Gastroesophageal sphincter (tissue), 4 donors: ENCODE results near the gene MRPL9. TPM values are rescaled to one million over a fixed set of nuclear protein-coding genes. Genes with fewer than 3 reads are reported as not detected.
"Not testable (repeated sequence)": the region's sequence is repeated elsewhere in the genome, so short reads cannot be mapped to it uniquely, and the experiment has no call there.

Experiments
- ATAC-seq: fragments of 150-250 bp; one replicate; pipeline ENCODE4 v1.9.1; 2016; ENCODE audit warnings: mild to moderate bottlenecking, moderate library complexity
- H3K27ac ChIP-seq, 4 donors: fragments of 200-600 bp; sonication (generic) in 3 of 4; 1 replicate in 3 of 4; 2 replicates in 1 of 4; pipeline ENCODE4 v1.5.1; 2016 to 2019
- H3K27me3 ChIP-seq: fragments of 200-600 bp; sonication (generic); one replicate; pipeline ENCODE4 v1.5.1; 2019
- H3K36me3 ChIP-seq, 2 donors: fragments of 200-600 bp; sonication (generic); one replicate each; pipeline ENCODE4 v1.5.1; 2019; ENCODE audit warnings: control low read depth in 1 of 2
- H3K4me1 ChIP-seq, 3 donors: fragments of 200-600 bp; sonication (generic); 1 replicate in 2 of 3; 2 replicates in 1 of 3; pipeline ENCODE4 v1.5.1; 2016 to 2019; ENCODE audit warnings: control low read depth in 2 of 3
- H3K4me3 ChIP-seq, 2 donors: fragments of 200-600 bp; sonication (generic); one replicate each; pipeline ENCODE4 v1.5.1; 2019; ENCODE audit warnings: mild to moderate bottlenecking in 1 of 2, moderate library complexity in 1 of 2
- H3K9me3 ChIP-seq, 3 donors: fragments of 200-600 bp; sonication (generic); one replicate each; pipeline ENCODE4 v1.5.1; 2017 to 2019; ENCODE audit warnings: control low read depth in 2 of 3
- EP300 ChIP-seq: sonication (generic); formaldehyde crosslinking; IDR thresholded peaks from one replicate; pipeline ENCODE4 v1.6.1; 2017; ENCODE audit warnings: antibody characterized with exemption, mild to moderate bottlenecking
- POLR2A ChIP-seq, 2 donors: fragments of 450-650 bp; IDR thresholded peaks; one replicate each; pipeline ENCODE4 v1.6.1; 2017; ENCODE audit warnings: antibody characterized with exemption in 2 of 2, mild to moderate bottlenecking in 2 of 2, moderate library complexity in 1 of 2
- POLR2AphosphoS5 ChIP-seq: sonication (generic); formaldehyde crosslinking; IDR thresholded peaks from one replicate; pipeline ENCODE4 v1.6.1; 2017; ENCODE audit warnings: antibody characterized with exemption
- WGBS, 2 donors: methylation state at CpG; one replicate each; pipeline ENCODE4 v1.1.5; 2018; ENCODE audit warnings: low coverage in 1 of 2; 5-methylcytosine and 5-hydroxymethylcytosine counted together
- total RNA-seq, 4 donors: library from RNA; depleted of rRNA; stranded (reverse); fragments of >200 nt; gene quantifications; one replicate each; pipeline ENCODE4 v1.1.0, GENCODE V29; 2016
- TF ChIP-seq, protein P1 (sequence below), 4 experiments: fragments of 200-600 bp in 2 of 4; fragments of 450-650 bp in 2 of 4; sonication (generic) in 1 of 4; IDR thresholded peaks; one replicate each; pipeline ENCODE4 v1.5.1; 2017 to 2019; ENCODE audit warnings: antibody characterized with exemption in 4 of 4, mild to moderate bottlenecking in 2 of 4, moderate library complexity in 2 of 4

The MRPL9 gene
- total RNA-seq, 4 donors from 2014 or later = 49.7 to 60.7 (median 55.5) TPM

DNA sequence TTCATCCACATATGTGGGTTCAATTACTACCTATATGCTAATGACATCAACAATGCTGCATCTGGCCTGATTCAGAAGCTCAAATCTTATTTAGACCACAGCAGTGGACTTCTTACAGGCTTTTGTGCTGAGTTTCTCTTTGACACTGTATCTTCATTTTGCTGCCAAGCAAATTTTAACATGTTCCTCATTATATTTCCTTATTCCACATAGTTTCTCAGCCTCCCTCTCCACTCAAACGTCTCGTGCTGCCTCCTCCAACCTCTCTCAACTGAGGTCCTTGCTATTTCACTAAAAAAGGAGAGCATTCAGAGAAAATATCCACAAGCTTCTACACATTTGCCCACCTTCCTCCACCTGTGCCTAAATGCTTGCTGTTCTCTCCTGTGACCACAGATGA lies 20.5 kb upstream of the MRPL9 start:
- no peaks in the 10 kb centered on the region for H3K27me3 ChIP-seq
- no peaks in the 10 kb centered on the region for H3K9me3 ChIP-seq
- H3K4me3 ChIP-seq = no peak overlapping the region
- H3K27ac ChIP-seq = no peak overlapping the region
- whole genome bisulfite sequencing, 2 donors = 50 to 70% methylated on average over 2 of the region's 2 CpGs
- peaks cover 0 to 40% of the 10 kb centered on the region in 2 donors for H3K36me3 ChIP-seq
- no peak for ATAC-seq
- H3K4me1 ChIP-seq = no peaks in the 10 kb centered on the region
- no peak for TF ChIP-seq POLR2AphosphoS5

DNA sequence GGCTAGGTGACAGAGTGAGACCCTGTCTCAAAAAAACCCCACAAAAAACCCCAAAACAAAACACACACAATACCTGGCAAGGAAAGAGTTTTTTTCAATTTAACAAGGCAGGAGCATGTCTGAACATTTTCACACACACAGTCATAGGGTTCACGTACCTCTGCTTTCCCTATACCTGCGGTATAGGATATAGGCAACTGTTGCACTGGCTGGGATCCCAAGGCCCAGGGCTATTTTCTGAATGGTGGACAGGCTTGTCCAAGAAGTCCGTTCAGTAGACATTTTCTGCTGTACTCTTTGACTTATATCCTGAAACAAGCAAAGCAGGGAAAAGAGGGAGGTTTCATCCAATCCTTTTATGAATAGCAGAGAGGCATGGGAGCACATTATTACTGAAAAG lies 19.4 kb upstream of the MRPL9 start:
- Histone ChIP-seq H3K27me3 (no peaks in the 10 kb centered on the region), H3K4me1 (no peaks in the 10 kb centered on the region), H3K9me3 (no peaks in the 10 kb centered on the region), H3K27ac (no peak overlapping the region), H3K4me3 (no peak overlapping the region), H3K36me3 (peaks cover 0 to 51% of the 10 kb centered on the region in 2 donors)
- 88 to 95% methylated on average over 2 to 3 of the region's 3 CpGs for WGBS, 2 donors
- TF ChIP-seq POLR2AphosphoS5 = no peak
- TF ChIP-seq, protein P1, sequence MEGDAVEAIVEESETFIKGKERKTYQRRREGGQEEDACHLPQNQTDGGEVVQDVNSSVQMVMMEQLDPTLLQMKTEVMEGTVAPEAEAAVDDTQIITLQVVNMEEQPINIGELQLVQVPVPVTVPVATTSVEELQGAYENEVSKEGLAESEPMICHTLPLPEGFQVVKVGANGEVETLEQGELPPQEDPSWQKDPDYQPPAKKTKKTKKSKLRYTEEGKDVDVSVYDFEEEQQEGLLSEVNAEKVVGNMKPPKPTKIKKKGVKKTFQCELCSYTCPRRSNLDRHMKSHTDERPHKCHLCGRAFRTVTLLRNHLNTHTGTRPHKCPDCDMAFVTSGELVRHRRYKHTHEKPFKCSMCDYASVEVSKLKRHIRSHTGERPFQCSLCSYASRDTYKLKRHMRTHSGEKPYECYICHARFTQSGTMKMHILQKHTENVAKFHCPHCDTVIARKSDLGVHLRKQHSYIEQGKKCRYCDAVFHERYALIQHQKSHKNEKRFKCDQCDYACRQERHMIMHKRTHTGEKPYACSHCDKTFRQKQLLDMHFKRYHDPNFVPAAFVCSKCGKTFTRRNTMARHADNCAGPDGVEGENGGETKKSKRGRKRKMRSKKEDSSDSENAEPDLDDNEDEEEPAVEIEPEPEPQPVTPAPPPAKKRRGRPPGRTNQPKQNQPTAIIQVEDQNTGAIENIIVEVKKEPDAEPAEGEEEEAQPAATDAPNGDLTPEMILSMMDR (IDR thresholded peaks at IDR 0.05) = no peak
- no peak for TF ChIP-seq POLR2A (IDR thresholded peaks at IDR 0.05)
- TF ChIP-seq EP300 = no peak
- ATAC-seq = no peak

DNA sequence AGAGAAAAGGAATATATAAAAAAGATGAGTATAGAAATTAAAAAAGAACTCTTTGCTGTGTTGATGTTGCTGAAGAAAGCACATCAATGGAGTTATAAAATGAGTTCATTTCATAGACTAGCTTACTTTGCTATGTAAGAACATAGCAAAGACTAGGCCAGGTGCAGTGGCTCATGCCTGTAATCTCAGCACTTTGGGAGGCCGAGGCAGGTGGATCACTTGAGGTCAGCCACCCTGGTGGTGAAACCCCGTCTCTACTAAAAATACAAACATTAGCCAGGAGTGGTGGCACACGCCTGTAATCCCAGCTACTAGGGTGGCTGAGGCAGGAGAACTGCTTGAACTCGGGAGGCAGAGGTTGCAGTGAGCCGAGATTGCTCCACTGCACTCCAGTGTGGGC lies 18.7 kb upstream of the MRPL9 start:
- H3K36me3 ChIP-seq = peaks cover 0 to 58% of the 10 kb centered on the region in 2 donors
- H3K9me3 ChIP-seq, ATAC-seq, H3K4me3 ChIP-seq, H3K27ac ChIP-seq, H3K27me3 ChIP-seq, H3K4me1 ChIP-seq: not testable (repeated sequence)
- WGBS, 2 donors = 76 to 80% methylated on average over 1 to 3 of the region's 5 CpGs

DNA sequence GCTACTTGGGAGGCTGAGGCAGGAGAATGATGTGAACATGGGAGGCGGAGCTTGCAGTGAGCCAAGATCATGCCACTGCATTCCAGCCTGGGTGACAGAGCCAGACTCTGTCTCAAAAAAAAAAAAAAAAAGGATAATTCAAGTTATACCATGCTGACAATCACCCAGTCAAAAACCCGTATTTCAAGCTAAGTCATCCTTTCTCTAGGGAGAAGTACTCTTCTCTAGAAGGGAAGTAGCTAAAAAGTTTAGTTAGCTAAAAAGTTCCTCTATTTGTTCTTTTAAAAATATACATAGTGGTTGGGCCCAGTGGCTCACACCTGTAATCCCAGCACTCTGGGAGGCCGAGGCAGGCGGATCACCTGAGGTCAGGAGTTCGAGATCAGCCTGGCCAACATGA lies 17.4 kb upstream of the MRPL9 start:
- 86% methylated on average over 5 of the region's 5 CpGs; no CpG with 5 or more reads in 1 of the 2 donors for WGBS, 2 donors

DNA sequence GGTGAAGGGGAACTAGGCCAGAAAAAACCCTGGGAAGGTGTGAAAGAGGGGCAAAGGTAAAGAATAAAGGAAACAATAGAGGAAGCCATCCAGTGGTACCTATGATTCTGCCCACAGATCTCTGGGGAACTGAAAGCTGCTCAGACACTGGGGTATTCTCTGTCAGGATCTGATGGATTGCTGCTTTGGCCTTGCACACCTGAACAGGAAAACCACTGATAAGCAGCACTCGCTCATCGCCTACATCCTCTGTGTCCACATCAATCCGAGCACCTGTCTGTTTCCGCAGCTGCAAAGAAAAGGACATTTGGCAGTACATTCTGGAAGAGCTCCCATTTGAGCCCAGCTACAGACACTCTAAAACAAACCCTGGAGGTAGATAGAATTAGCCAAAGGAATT lies 16.6 kb upstream of the MRPL9 start:
- H3K4me1 ChIP-seq = no peaks in the 10 kb centered on the region
- 86 to 88% methylated on average over 2 to 4 of the region's 4 CpGs for WGBS, 2 donors

More for the DNA sequence above, 17.4 kb upstream of the MRPL9 start:
- H3K27me3 ChIP-seq, H3K9me3 ChIP-seq, ATAC-seq, H3K4me3 ChIP-seq, H3K27ac ChIP-seq, H3K4me1 ChIP-seq: not testable (repeated sequence)
- H3K36me3 ChIP-seq = peaks cover 0 to 71% of the 10 kb centered on the region in 2 donors

DNA sequence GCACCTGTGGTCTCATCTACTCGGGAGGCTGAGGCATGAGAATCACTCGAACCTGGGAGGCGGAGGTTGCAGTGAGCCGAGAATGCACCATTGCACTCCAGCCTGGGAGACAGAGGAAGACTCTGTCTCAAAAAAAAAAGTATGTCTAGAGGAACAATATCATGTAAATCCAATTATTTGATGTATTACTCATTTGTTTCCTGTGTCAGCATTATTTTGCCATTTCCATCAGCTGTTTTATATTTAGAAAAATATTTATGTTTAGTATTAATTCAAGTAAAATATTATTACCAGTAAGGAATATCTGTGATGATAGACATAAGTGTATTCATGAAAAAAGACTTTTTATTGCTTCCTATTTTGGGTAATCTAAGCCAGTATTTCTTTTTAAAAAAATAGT lies 14.0 kb upstream of the MRPL9 start:
- no peak overlapping the region for H3K4me3 ChIP-seq
- peaks cover 0 to 95% of the 10 kb centered on the region in 2 donors for H3K36me3 ChIP-seq
- no peaks in the 10 kb centered on the region for H3K9me3 ChIP-seq
- H3K27ac ChIP-seq = no peak overlapping the region
- WGBS, 2 donors = 91 to 92% methylated on average over 4 of the region's 4 CpGs
- H3K4me1 ChIP-seq = no peaks in the 10 kb centered on the region
- TF ChIP-seq POLR2AphosphoS5 (no peak), EP300 (no peak), POLR2A (IDR thresholded peaks at IDR 0.05) (no peak)
- TF ChIP-seq, protein P1 (IDR thresholded peaks at IDR 0.05) = no peak
- ATAC-seq = no peak
- H3K27me3 ChIP-seq = no peaks in the 10 kb centered on the region

More for the DNA sequence above, 16.6 kb upstream of the MRPL9 start:
- no peak for TF ChIP-seq POLR2AphosphoS5
- TF ChIP-seq, protein P1 (IDR thresholded peaks at IDR 0.05) = no peak
- no peak for TF ChIP-seq EP300
- no peak for TF ChIP-seq POLR2A (IDR thresholded peaks at IDR 0.05)
- H3K9me3 ChIP-seq = no peaks in the 10 kb centered on the region
- H3K4me3 ChIP-seq = no peak overlapping the region
- H3K36me3 ChIP-seq = peaks cover 0 to 80% of the 10 kb centered on the region in 2 donors
- ATAC-seq = no peak
- H3K27me3 ChIP-seq = no peaks in the 10 kb centered on the region
- H3K27ac ChIP-seq = no peak overlapping the region
